Tibial artery (tissue), 4 donors: ENCODE results near the gene FARSA.

Source experiments
- DNase-seq, 2 donors: peaks; one replicate each; pipeline ENCODE4 v3.0.0-alpha.2; 2019
- H3K27ac ChIP-seq, 2 donors: fragments of 200-600 bp; sonication (generic) in 1 of 2; 1 replicate in 1 of 2; 2 replicates in 1 of 2; pipeline ENCODE4 v1.5.1; 2018 to 2019; ENCODE audit warnings: mild to moderate bottlenecking in 1 of 2
- H3K27me3 ChIP-seq, 2 donors: fragments of 200-600 bp; sonication (generic) in 1 of 2; one replicate each; pipeline versions ENCODE4 v1.5.1 to v1.6.0; 2016 to 2019
- H3K36me3 ChIP-seq, 3 donors: fragments of 200-600 bp; sonication (generic) in 2 of 3; one replicate each; pipeline ENCODE4 v1.5.1; 2016 to 2019; ENCODE audit warnings: mild to moderate bottlenecking in 2 of 3
- H3K4me1 ChIP-seq, 4 donors: fragments of 200-600 bp; sonication (generic) in 2 of 4; 1 replicate in 3 of 4; 2 replicates in 1 of 4; pipeline ENCODE4 v1.5.1; 2016 to 2019
- H3K4me3 ChIP-seq, 2 donors: fragments of 200-600 bp; sonication (generic) in 1 of 2; 1 replicate in 1 of 2; 2 replicates in 1 of 2; pipeline ENCODE4 v1.5.1; 2018 to 2019; ENCODE audit warnings: mild to moderate bottlenecking in 2 of 2
- H3K9me3 ChIP-seq, 3 donors: fragments of 200-600 bp; sonication (generic) in 1 of 3; one replicate each; pipeline ENCODE4 v1.5.1; 2016 to 2019
- CTCF ChIP-seq, 2 experiments: fragments of 200-600 bp in 1 of 2; fragments of 450-650 bp in 1 of 2; IDR thresholded peaks; one replicate each; pipeline ENCODE4 v1.5.1; 2017 to 2019; ENCODE audit warnings: antibody characterized with exemption in 2 of 2, mild to moderate bottlenecking in 1 of 2, moderate library complexity in 1 of 2
- intact Hi-C: fragments of 100-400 bp; cut with DNase I; formaldehyde crosslinking; loops from one replicate; pipeline ENCODE4 v1.15.0; 2023; ENCODE audit warnings: low total_unique reads

The FARSA gene

GRCh38 chr19:12946731-12947496 lies 13.4 kb upstream of the FARSA start:
- intact Hi-C loops, result loop anchor here (10.0 kb wide), 1 partner anchor 62 kb away; the partner anchor contains the start of genes DNASE2 and KLF1
- Histone ChIP-seq H3K9me3 (no peaks in the 10 kb centered on the region), H3K4me3 (peak overlapping the region; percentile 79 to 85), H3K27me3 (no peaks in the 10 kb centered on the region), H3K27ac (peak overlapping the region; percentile 89 to 90), H3K4me1 (peaks cover 0 to 28% (median 20%) of the 10 kb centered on the region in 4 donors), H3K36me3 (peaks cover 62 to 80% (median 67%) of the 10 kb centered on the region in 3 donors)
- no peak for TF ChIP-seq CTCF (IDR thresholded peaks at IDR 0.05)
- DNase-seq, result no peak

GRCh38 chr19:12946092-12946721 lies 12.7 kb upstream of the FARSA start:
- peak overlapping the region; percentile 89 to 90 for H3K27ac ChIP-seq
- intact Hi-C loops, result loop anchor here (10.0 kb wide), 1 partner anchor 61 kb away; the partner anchor contains the start of genes DNASE2 and KLF1

GRCh38 chr19:12945479-12946091 lies 12.1 kb upstream of the FARSA start, which contains the start of gene RAD23A:
TSS of gene RAD23A (plus strand) at chr19:12945862. CDS start at chr19:12945949, 87 bp downstream.
- peak in 1 of 2 experiments; percentile 13 for TF ChIP-seq CTCF (IDR thresholded peaks at IDR 0.05)
- DNase-seq, result peak; percentile 97 to 98
- Histone ChIP-seq H3K27me3 (no peaks in the 10 kb centered on the region), H3K36me3 (peaks cover 64 to 80% (median 67%) of the 10 kb centered on the region in 3 donors), H3K27ac (peak within 1 kb of the TSS; percentile 89 to 90), H3K9me3 (no peaks in the 10 kb centered on the region), H3K4me3 (peak within 1 kb of the TSS; percentile 79 to 85), H3K4me1 (peaks cover 0 to 36% (median 27%) of the 10 kb centered on the region in 4 donors)
- intact Hi-C loops, result loop anchor here (10.0 kb wide), 1 partner anchor 61 kb away; the partner anchor contains the start of genes DNASE2 and KLF1

More at GRCh38 chr19:12946092-12946721, 12.7 kb upstream of the FARSA start:
- peaks cover 0 to 30% (median 22%) of the 10 kb centered on the region in 4 donors for H3K4me1 ChIP-seq
- H3K4me3 ChIP-seq, result peak overlapping the region; percentile 79 to 85
- no peaks in the 10 kb centered on the region for H3K9me3 ChIP-seq
- TF ChIP-seq CTCF (IDR thresholded peaks at IDR 0.05), result no peak
- peaks cover 62 to 80% (median 67%) of the 10 kb centered on the region in 3 donors for H3K36me3 ChIP-seq
- peak; percentile 68 to 88 for DNase-seq
- H3K27me3 ChIP-seq, result no peaks in the 10 kb centered on the region

- Histone ChIP-seq H3K9me3 (no peaks in the 10 kb centered on the region), H3K4me1 (peaks cover 0 to 50% (median 38%) of the 10 kb centered on the region in 4 donors), H3K27ac (peak overlapping the region; percentile 89 to 90), H3K27me3 (no peaks in the 10 kb centered on the region), H3K4me3 (no peak overlapping the region), H3K36me3 (peaks cover 57 to 75% (median 62%) of the 10 kb centered on the region in 3 donors)
- no peak for TF ChIP-seq CTCF (IDR thresholded peaks at IDR 0.05)
- intact Hi-C loops, result loop anchor here (10.0 kb wide), 1 partner anchor 59 kb away; the partner anchor contains the start of genes DNASE2 and KLF1
- no peak for DNase-seq
Measured at GRCh38 chr19:12944104-12944674, 10.7 kb upstream of the FARSA start.
